ENCODE results near the gene LUC7L3.
"Not testable (repeated sequence)": the region's sequence is repeated elsewhere in the genome, so short reads cannot be mapped to it uniquely, and the experiment has no call there.

The LUC7L3 gene, protein sequence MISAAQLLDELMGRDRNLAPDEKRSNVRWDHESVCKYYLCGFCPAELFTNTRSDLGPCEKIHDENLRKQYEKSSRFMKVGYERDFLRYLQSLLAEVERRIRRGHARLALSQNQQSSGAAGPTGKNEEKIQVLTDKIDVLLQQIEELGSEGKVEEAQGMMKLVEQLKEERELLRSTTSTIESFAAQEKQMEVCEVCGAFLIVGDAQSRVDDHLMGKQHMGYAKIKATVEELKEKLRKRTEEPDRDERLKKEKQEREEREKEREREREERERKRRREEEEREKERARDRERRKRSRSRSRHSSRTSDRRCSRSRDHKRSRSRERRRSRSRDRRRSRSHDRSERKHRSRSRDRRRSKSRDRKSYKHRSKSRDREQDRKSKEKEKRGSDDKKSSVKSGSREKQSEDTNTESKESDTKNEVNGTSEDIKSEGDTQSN

GRCh38 chr17:50719144-50719923, at the start of gene LUC7L3:
LUC7L3 (plus strand) TSS chr17:50719603; CDS start chr17:50719733, 130 bp downstream.
- peak; percentile 97 for DNase-seq

DNA sequence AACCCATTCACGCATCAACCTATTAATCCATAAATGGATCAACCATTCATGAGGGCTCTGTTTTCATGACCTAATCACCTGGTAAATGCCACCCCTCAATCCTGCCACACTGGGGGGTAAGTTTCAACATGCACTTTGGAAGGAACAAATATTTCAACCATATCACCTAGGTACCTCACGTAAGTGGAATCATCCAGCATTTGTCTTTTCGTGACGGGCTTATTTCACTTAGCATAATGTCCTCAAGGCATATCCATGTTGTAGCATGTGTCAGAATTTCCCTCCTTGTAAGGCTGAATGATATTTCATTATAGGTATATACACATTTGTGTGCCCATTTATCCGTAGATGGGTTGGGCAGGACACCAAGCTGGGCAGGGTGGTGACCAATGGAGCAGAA, 47.3 kb upstream of the LUC7L3 start:
- DNase-seq, result no peak

DNA sequence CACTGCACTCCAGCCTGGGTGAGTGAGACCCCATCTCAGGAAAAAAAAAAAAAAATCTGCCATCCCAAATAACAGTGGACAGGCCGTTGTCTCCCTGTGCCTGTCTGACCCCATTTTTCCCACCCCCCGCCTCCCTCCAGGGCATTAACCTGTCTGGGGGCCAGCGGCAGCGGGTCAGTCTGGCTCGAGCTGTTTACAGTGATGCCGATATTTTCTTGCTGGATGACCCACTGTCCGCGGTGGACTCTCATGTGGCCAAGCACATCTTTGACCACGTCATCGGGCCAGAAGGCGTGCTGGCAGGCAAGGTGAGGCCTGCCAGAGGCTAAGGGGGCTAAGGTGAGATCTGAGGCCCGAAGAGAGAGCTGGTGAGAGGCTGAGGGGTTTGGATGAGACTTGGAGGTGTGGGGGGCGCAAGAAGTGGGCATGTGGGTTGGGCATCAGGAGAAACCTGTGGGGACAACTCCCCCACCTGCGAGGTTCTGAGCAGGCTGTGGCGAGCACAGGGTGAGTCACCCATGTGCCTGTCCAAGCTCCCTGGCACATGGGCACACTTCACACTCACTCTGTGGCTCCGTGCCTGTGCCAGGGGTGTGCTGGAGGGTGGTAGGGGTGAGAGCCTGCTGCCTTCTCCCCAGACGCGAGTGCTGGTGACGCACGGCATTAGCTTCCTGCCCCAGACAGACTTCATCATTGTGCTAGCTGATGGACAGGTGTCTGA, 46.4 kb upstream of the LUC7L3 start:
- no peak for DNase-seq

GRCh38 chr17:50675190-50675589, 44.2 kb upstream of the LUC7L3 start:
- no peak for DNase-seq

- DNase-seq, result no peak
Observed at GRCh38 chr17:50675627-50676026, 43.8 kb upstream of the LUC7L3 start.

DNA sequence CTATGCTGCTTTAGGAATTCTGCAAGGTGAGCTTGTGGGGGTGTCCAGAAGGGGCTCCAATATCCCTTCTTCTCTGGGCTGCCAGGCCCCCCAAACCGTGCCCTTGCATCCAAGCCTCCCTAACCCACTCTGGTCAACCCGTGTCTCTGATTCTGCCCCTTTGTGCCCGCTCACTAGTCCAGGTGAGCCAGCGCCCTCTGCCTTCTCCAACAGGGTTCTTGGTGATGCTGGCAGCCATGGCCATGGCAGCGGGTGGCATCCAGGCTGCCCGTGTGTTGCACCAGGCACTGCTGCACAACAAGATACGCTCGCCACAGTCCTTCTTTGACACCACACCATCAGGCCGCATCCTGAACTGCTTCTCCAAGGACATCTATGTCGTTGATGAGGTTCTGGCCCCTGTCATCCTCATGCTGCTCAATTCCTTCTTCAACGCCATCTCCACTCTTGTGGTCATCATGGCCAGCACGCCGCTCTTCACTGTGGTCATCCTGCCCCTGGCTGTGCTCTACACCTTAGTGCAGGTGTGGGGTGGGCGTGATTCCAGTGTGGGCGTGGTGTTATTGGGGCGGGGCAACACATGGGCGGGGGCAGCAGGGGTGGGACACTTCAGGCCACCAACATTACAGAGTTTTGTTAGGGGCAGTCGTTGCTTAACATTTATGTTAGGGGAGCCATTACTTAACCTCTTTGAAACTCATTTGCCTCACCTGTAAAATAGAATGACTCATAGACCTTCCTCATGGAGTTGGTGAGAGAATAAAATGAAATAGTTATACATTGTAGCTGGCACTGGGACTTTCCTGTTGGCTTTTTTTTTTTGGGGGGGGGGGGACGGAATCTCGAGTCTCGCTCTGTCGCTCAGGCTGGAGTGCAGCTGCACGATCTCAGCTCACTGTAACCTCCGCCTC, 43.1 kb upstream of the LUC7L3 start:
- no peak for DNase-seq

GRCh38 chr17:50677851-50678375, 41.5 kb upstream of the LUC7L3 start:
- no peak for DNase-seq

DNA sequence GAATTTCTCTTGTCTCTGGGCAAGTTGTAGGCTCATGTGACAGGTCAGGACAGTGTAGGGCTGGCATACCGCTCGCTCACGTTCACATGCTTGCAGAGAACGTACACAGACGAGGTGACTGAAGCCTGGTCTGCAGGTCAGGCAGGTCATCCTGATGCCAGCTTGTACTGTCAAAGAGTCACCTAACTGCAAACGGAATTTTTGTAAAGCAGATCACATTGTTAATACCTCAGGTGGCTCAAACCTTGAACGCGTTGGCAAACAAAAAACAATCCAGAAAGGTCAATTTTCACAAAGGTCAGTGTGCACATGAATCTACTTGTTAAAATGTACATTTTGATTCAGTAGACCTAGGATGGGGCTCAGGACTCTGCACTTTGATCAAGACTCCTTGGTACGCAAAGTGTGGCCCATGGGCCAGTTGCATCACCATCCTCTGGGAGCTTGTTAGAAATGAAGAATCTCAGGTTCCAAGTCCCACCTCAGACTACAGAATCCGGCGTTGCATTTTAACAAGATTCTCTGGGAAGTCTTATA, 40.3 kb upstream of the LUC7L3 start:
- DNase-seq, result no peak

DNA sequence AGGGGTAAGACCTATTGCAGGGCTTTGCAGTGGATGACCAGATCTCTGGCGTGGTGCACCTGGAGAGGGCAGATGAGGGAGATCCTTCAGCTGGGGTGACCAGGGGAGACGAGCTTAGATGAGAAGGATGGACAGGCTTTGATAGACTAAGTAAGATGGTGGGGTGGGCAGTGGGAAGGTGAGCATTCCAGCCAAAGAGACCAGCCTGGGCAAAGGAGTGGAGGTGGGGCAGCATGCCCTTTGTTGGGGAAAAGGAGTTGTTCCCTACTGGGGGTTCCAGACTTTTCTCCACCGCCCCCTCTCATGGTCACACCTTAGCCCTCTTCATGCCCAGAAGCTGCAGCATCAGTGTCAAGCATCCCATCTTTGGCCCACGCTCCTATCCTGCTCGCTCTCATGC, 39.3 kb upstream of the LUC7L3 start:
- DNase-seq, result no peak

DNA sequence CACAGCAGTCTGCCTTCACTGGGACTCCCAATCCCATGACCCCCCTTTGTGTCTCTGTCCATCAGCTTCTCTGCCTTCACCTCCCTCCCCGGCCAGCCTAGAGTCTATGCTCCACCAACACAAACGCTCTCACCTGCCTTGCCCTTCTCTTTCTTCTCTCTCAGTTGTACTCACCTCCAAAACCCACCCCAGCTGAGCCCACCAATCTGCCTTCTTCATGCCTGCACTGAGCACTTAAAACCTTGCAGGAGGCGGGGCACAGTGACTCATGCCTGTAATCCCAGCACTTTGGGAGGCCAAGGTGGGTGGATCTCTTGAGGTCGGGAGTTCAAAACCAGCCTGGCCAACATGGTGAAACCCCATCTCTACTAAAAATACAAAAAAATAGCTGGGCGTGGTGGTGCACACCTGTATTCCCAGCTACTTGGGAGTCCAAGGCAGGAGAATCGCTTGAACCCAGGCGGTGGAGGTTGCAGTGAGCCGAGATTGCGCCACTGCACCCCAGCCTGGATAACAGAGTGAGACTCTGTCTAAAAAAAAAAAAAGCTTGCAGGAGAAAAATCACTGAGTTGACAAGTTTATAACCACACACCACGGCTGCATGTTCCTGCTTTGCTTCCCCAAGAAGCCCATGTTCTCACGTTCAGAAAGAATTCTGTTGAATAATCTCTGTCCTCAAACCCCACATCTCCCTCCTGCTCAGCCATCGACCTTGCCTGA, 38.7 kb upstream of the LUC7L3 start:
- not testable (repeated sequence) for DNase-seq

DNA sequence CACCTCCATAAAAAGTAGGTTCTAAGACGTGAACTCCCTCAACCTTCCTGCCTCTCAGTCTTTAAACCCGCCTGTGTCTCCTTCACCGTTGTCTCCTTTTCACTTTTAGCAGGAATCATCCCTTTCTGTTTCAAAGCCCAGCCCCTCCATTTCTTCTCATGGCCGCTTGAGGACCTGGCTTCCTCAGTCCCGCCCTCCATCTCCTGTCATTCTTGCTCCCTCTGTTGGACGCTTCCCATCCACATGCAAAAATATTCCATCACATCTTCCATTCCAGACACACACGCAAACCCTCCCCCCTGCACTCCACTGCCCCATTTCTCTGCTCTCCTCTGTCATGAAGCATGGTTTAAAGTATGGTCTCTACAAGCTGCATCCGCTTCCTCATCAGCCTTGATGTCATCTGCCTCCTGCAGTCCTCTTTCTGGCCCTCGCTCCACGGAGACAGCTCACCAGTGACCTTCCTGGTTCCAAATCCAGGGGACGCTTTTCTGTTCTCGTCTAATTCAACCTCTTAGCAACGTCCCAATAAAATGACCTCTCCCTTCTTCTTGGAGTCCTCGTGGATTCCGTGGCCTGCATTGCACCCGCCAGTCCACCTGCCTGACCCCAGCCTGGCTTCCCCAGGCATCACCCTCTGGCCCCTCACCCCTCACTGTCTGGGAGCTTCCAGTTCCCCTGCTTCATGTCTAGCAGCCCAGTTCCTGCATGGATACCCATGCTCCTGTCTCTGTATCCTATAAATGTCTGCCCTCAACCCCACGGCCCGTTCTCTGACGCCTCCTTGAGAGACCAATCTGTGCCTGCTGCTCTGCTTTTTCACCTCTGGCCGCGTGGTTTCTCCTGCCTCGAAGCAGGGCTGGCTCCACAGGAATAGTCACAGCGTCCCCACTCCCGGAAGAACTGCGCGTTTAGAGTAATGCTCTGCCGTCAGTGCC, 37.9 kb upstream of the LUC7L3 start:
- DNase-seq, result no peak

- DNase-seq, result no peak
Observed at GRCh38 chr17:50682441-50682840, 37.0 kb upstream of the LUC7L3 start.

DNA sequence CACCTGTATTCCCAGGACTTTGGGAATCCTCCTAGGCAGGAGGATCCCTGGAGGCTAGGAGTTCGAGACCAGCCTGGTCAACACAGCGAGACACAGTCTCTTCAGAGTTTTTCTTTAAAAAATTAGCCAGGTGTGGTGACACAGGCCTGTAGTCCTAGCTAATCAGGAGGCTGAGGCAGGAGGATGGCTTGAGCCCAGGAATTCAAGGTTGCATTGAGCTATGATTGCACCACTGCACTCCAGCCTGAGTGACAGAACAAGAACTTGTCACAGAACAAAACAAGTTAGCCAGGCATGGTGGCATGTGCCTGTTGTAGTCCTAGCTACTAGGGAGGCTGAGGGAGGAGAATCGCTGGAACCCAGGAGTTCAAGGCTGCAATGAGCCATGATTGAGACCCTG, 36.5 kb upstream of the LUC7L3 start:
- DNase-seq, result no peak

DNA sequence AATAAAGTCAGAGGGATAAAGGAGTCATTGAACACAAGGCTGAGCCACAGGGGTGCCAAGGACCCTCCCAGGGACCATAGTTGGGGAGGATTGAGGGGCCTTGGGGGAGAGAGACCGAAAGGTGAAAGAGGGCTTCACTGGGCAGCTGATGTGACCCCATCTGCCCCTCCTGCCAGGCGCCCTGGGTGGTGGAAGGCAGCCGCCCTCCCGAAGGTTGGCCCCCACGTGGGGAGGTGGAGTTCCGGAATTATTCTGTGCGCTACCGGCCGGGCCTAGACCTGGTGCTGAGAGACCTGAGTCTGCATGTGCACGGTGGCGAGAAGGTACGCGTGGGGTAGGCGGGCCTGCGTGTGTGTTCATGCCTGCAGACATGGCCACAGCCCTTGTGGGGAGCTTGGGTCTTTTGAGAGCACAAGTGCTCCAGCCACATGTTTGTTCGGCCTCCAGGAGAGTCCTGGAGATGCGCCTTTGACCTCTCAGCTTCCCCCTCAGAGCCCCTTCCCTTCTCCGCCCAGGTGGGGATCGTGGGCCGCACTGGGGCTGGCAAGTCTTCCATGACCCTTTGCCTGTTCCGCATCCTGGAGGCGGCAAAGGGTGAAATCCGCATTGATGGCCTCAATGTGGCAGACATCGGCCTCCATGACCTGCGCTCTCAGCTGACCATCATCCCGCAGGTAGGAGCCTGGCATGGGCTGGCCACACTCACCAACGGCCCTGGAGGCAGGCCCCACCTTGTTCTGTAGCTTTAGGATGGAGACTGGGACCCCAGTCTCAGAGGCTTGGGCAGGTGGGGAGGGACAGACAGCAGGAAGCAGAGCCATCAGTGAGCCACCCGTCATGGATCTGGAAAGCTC, 35.7 kb upstream of the LUC7L3 start:
- no peak for DNase-seq

- no peak for DNase-seq
Observed at GRCh38 chr17:50684288-50684611, 35.2 kb upstream of the LUC7L3 start.

GRCh38 chr17:50684612-50685333, 34.6 kb upstream of the LUC7L3 start:
- no peak for DNase-seq

GRCh38 chr17:50685334-50685665, 34.1 kb upstream of the LUC7L3 start:
- no peak for DNase-seq

DNA sequence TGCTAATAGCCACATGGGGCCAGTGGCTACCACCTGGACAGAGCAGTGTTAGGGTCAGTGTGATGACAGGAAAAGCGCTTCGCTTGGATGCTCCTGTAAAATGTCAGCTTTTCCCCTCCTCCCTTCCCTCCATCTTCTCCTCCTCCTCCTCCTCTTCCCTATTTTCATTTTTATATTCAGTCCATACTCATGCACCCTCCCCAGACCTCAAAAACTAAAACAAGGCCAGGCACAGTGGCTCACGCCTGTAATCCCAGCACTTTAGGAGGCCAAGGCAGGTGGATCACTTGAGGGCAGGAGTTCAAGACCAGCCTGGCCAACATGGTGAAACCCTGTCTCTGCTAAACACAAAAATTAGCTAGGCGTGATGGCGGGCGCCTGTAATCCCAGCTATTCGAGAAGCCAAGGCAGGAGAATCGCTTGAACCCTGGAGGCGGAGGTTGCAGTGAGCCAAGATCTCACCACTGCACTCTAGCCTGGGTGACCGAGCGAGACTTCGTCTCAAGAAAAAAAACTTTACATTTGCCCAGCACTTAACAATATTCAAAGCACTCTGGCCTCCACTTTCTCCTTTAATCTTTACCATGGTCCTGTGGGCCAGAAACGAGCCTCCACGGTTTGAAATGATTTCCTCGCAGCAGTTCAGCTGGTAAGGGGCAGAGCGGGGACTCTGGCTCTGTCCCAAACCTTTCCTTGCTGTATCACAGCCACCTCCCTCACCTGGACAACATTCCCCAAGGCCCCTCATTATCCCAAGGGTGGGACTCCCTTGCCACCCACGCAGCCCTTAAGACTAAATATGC, 33.5 kb upstream of the LUC7L3 start:
- DNase-seq, result no peak
